SK-N-SH (cell line): ENCODE results near the gene RHPN2. TPM values are rescaled to one million over a fixed set of nuclear protein-coding genes. Genes with fewer than 3 reads are reported as not detected.

Experiments used
- CTCF ChIA-PET: fragments of 300-600, 350-600 bp; formaldehyde crosslinking; extraction: SDS; loops from one replicate; lab custom pipeline; 2021; lab: Yijun Ruan, JAX
- POLR2A ChIA-PET: fragments of 350-600 bp; sonication (Branson Sonifier 250); formaldehyde crosslinking; extraction: SDS; loops from one replicate; lab custom pipeline; 2020; ENCODE audit warnings: antibody characterized with exemption, inconsistent platforms; lab: Yijun Ruan, JAX
- DNase-seq: peaks from one replicate; pipeline ENCODE4 v3.0.0; 2012
- H2AFZ ChIP-seq: fragments of 200-600 bp; sonication (generic); 2 replicates; pipeline ENCODE4 v1.8.1; 2016; ENCODE audit warnings: antibody characterized with exemption, mild to moderate bottlenecking, low read depth
- H3F3A ChIP-seq: fragments of 200-600 bp; sonication (generic); replicated peaks from 2 replicates; pipeline ENCODE3; 2016; ENCODE audit warnings: antibody characterized with exemption, mild to moderate bottlenecking; ENCODE audit not compliant: insufficient read depth
- H3K27ac ChIP-seq, 2 experiments: fragments of 200-500 bp in 1 of 2; fragments of 200-600 bp in 1 of 2; sonication (Bioruptor generic) in 1 of 2; sonication (generic), shearing (Covaris generic) in 1 of 2; 2 replicates each; pipeline versions ENCODE4 v1.5.1 to v1.6.1; 2014 to 2016; ENCODE audit warnings: low read depth in 2 of 2, inconsistent platforms in 1 of 2, low read length in 1 of 2, mild to moderate bottlenecking in 1 of 2, mixed read lengths in 1 of 2
- H3K27me3 ChIP-seq: fragments of 200-600 bp; sonication (generic), shearing (Covaris generic); 2 replicates; pipeline ENCODE4 v1.6.1; 2016; ENCODE audit warnings: mixed run types; ENCODE audit not compliant: insufficient read depth
- H3K36me3 ChIP-seq, 2 experiments: fragments of 200-500 bp in 1 of 2; fragments of 200-600 bp in 1 of 2; sonication (Bioruptor generic) in 1 of 2; sonication (generic) in 1 of 2; replicated peaks in 1 of 2; 2 replicates each; pipeline versions ENCODE3 to v1.5.1; 2014 to 2016; ENCODE audit warnings: low read length in 1 of 2, mild to moderate bottlenecking in 1 of 2; ENCODE audit not compliant: insufficient read depth in 2 of 2, control insufficient read depth in 1 of 2
- H3K4me1 ChIP-seq, 2 experiments: fragments of 200-500 bp in 1 of 2; fragments of 200-600 bp in 1 of 2; sonication (Bioruptor generic) in 1 of 2; sonication (generic), shearing (Covaris generic) in 1 of 2; 2 replicates each; pipeline versions ENCODE4 v1.5.1 to v1.6.1; 2014 to 2016; ENCODE audit warnings: low read depth in 1 of 2, low read length in 1 of 2, mixed run types in 1 of 2; ENCODE audit not compliant: insufficient read depth in 2 of 2, control insufficient read depth in 1 of 2
- H3K4me2 ChIP-seq: fragments of 200-600 bp; sonication (generic), shearing (Covaris generic); 2 replicates; pipeline ENCODE4 v1.6.1; 2017; ENCODE audit warnings: mixed run types
- H3K4me3 ChIP-seq, 2 experiments: fragments of 200-500 bp in 1 of 2; fragments of 200-600 bp in 1 of 2; sonication (Bioruptor generic) in 1 of 2; sonication (generic), shearing (Covaris generic) in 1 of 2; 2 replicates each; pipeline versions ENCODE4 v1.5.1 to v1.8.1; 2014 to 2016; ENCODE audit warnings: low read depth in 2 of 2, inconsistent platforms in 1 of 2, low read length in 1 of 2, mild to moderate bottlenecking in 1 of 2, mixed read lengths in 1 of 2, moderate library complexity in 1 of 2
- H3K79me2 ChIP-seq: fragments of 200-600 bp; sonication (generic); 2 replicates; pipeline ENCODE4 v1.8.1; 2017; ENCODE audit warnings: mild to moderate bottlenecking; ENCODE audit not compliant: insufficient read depth
- H3K9ac ChIP-seq: fragments of 200-600 bp; sonication (generic); 2 replicates; pipeline ENCODE4 v1.6.1; 2017; ENCODE audit warnings: mixed run types
- H3K9me2 ChIP-seq: fragments of 200-600 bp; sonication (generic); 2 replicates; pipeline ENCODE4 v1.6.1; 2017; ENCODE audit warnings: mixed run types
- H3K9me3 ChIP-seq: fragments of 200-600 bp; sonication (generic); 2 replicates; pipeline ENCODE4 v1.6.1; 2017; ENCODE audit warnings: mixed run types, mild to moderate bottlenecking, moderate library complexity
- H4K20me1 ChIP-seq: fragments of 200-600 bp; sonication (generic); 2 replicates; pipeline ENCODE4 v1.6.1; 2017; ENCODE audit warnings: mild to moderate bottlenecking, mixed run types; ENCODE audit not compliant: insufficient read depth
- CHD2 ChIP-seq: fragments of 150-350 bp; IDR thresholded peaks from 2 replicates; pipeline ENCODE4 v1.6.1; 2018; ENCODE audit warnings: low read length; ENCODE audit not compliant: partially characterized antibody
- ELF1 ChIP-seq: IDR thresholded peaks from 2 replicates; pipeline ENCODE4 v1.4.0; 2012
- EZH2phosphoT487 ChIP-seq: fragments of 200-600 bp; sonication (generic); IDR thresholded peaks from 2 replicates; pipeline ENCODE4 v1.6.1; 2017; ENCODE audit warnings: low read depth, mixed run types, mild to moderate bottlenecking, antibody characterized with exemption, moderate library complexity, borderline replicate concordance
- FOSL2 ChIP-seq: IDR thresholded peaks from 2 replicates; pipeline ENCODE4 v1.4.0; 2012; ENCODE audit warnings: low read depth, mild to moderate bottlenecking, moderate library complexity, borderline replicate concordance
- GABPA ChIP-seq: IDR thresholded peaks from 2 replicates; pipeline ENCODE4 v1.4.0; 2012; ENCODE audit warnings: low read depth, mild to moderate bottlenecking
- GATA2 ChIP-seq: sonication (generic); formaldehyde crosslinking; IDR thresholded peaks from 2 replicates; pipeline ENCODE4 v1.5.0; 2020; ENCODE audit warnings: mild to moderate bottlenecking, missing genetic modification reagents
- PBX3 ChIP-seq: IDR thresholded peaks from 2 replicates; pipeline ENCODE4; 2012
- POLR2AphosphoS5 ChIP-seq: IDR thresholded peaks from 2 replicates; pipeline ENCODE4 v1.6.1; 2012; ENCODE audit warnings: low read depth, low read length
- RFX5 ChIP-seq: IDR thresholded peaks from 2 replicates; pipeline ENCODE4 v1.6.1; 2012; ENCODE audit warnings: mild to moderate bottlenecking, improper control_type of control experiment, low read length
- SIN3A ChIP-seq: IDR thresholded peaks from 2 replicates; pipeline ENCODE4 v1.6.1; 2012; ENCODE audit warnings: low read depth, mild to moderate bottlenecking, low read length, moderate library complexity, borderline replicate concordance
- TCF12 ChIP-seq: IDR thresholded peaks from 2 replicates; pipeline ENCODE4 v1.4.0; 2012
- ZBTB33 ChIP-seq: IDR thresholded peaks from 2 replicates; pipeline ENCODE4 v1.4.0; 2012; ENCODE audit warnings: low read depth, borderline replicate concordance
- WGBS: methylation state at CpG from one replicate; pipeline ENCODE4 v1.1.6; 2017; ENCODE audit warnings: low lambda C conversion rate; 5-methylcytosine and 5-hydroxymethylcytosine counted together
- polyA plus RNA-seq, 3 experiments: library from polyadenylated mRNA; depleted of rRNA; stranded (reverse); fragments of >200 nt; gene quantifications; 2 replicates each; pipeline ENCODE4 v1.2.3, GENCODE V29; 2012
- TF ChIP-seq, protein P1 (sequence below): IDR thresholded peaks from 2 replicates; pipeline ENCODE4 v1.6.1; 2012; ENCODE audit warnings: mild to moderate bottlenecking, low read depth, low read length, moderate library complexity

The RHPN2 gene
- polyA plus RNA-seq, 1 of the 3 experiments (the other 2 are of a cell fraction) = 7.0 TPM

DNA sequence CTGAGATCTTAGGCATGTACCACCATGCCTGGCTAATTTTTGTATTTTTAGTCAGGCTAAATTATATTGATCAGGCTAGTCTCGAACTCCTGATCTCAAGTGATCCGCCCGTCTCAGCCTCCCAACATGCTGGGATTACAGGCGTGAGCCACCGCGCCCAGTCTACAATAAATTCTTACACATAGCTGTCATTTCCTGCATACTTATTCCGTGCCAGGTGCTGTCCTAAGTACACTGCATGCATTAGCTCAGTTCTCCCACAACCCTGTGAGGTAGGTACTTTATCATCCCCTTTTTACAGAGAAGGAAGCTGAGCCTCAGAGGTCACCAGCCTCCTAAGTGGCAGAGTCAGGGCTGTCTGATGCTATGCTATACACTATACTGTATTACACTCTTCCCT lies 7.2 kb upstream of the RHPN2 start:
- CTCF ChIA-PET = no interaction called here
- H3K9ac ChIP-seq = no peak overlapping the region
- POLR2A ChIA-PET = no interaction called here
- H3F3A ChIP-seq = peaks cover 10% of the 10 kb centered on the region
- WGBS = 82% methylated on average over 7 of the region's 7 CpGs
- no peaks in the 10 kb centered on the region for H3K79me2 ChIP-seq
- no peak overlapping the region for H3K4me3 ChIP-seq
- no peak overlapping the region for H3K27ac ChIP-seq
- no peak overlapping the region for H2AFZ ChIP-seq
- no peaks in the 10 kb centered on the region for H3K9me3 ChIP-seq
- no peaks in the 10 kb centered on the region for H3K9me2 ChIP-seq
- no peak for DNase-seq
- H3K4me1 ChIP-seq = peaks cover 5 to 7% of the 10 kb centered on the region in 2 experiments; a peak in 2 of 4 replicates
- no peaks in the 10 kb centered on the region for H4K20me1 ChIP-seq
- no peak for TF ChIP-seq GABPA
- TF ChIP-seq GATA2 (CRISPR knock-in tag) = no peak
- TF ChIP-seq SIN3A = no peak
- no peak for TF ChIP-seq ZBTB33
- TF ChIP-seq FOSL2 = no peak
- TF ChIP-seq CHD2 = no peak
- TF ChIP-seq POLR2AphosphoS5 = no peak
- TF ChIP-seq EZH2phosphoT487 = no peak
- TF ChIP-seq RFX5 = no peak
- no peak for TF ChIP-seq ELF1
- TF ChIP-seq, protein P1, sequence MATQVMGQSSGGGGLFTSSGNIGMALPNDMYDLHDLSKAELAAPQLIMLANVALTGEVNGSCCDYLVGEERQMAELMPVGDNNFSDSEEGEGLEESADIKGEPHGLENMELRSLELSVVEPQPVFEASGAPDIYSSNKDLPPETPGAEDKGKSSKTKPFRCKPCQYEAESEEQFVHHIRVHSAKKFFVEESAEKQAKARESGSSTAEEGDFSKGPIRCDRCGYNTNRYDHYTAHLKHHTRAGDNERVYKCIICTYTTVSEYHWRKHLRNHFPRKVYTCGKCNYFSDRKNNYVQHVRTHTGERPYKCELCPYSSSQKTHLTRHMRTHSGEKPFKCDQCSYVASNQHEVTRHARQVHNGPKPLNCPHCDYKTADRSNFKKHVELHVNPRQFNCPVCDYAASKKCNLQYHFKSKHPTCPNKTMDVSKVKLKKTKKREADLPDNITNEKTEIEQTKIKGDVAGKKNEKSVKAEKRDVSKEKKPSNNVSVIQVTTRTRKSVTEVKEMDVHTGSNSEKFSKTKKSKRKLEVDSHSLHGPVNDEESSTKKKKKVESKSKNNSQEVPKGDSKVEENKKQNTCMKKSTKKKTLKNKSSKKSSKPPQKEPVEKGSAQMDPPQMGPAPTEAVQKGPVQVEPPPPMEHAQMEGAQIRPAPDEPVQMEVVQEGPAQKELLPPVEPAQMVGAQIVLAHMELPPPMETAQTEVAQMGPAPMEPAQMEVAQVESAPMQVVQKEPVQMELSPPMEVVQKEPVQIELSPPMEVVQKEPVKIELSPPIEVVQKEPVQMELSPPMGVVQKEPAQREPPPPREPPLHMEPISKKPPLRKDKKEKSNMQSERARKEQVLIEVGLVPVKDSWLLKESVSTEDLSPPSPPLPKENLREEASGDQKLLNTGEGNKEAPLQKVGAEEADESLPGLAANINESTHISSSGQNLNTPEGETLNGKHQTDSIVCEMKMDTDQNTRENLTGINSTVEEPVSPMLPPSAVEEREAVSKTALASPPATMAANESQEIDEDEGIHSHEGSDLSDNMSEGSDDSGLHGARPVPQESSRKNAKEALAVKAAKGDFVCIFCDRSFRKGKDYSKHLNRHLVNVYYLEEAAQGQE = no peak
- no peak for TF ChIP-seq TCF12
- no peak for TF ChIP-seq PBX3
- H3K4me2 ChIP-seq = no peak overlapping the region
- no peaks in the 10 kb centered on the region for H3K36me3 ChIP-seq
- no peaks in the 10 kb centered on the region for H3K27me3 ChIP-seq
